ENCODE results near the gene ALOX5AP.
"Not testable (repeated sequence)": the region's sequence is repeated elsewhere in the genome, so short reads cannot be mapped to it uniquely, and the experiment has no call there.

The ALOX5AP gene

DNA sequence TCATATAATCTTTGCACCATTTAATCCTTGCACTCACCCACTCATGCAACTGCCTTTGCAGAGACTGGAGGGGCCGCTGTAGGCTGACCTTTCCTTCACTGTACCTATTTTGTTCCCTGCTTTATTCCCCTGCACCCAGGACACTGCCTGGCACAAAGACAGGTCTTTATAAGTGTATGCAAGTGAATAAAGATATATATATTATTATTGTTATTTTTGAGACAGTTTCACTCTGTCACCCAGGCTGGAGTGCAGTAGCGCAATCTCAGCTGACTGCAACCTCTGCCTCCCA lies 3.8 kb downstream of the ALOX5AP start:
- DNase-seq, result no peak

GRCh38 chr13:30739761-30740642 lies 4.7 kb downstream of the ALOX5AP start:
- no peak for DNase-seq

GRCh38 chr13:30742901-30743300 lies 7.6 kb downstream of the ALOX5AP start:
- no peak for DNase-seq

DNA sequence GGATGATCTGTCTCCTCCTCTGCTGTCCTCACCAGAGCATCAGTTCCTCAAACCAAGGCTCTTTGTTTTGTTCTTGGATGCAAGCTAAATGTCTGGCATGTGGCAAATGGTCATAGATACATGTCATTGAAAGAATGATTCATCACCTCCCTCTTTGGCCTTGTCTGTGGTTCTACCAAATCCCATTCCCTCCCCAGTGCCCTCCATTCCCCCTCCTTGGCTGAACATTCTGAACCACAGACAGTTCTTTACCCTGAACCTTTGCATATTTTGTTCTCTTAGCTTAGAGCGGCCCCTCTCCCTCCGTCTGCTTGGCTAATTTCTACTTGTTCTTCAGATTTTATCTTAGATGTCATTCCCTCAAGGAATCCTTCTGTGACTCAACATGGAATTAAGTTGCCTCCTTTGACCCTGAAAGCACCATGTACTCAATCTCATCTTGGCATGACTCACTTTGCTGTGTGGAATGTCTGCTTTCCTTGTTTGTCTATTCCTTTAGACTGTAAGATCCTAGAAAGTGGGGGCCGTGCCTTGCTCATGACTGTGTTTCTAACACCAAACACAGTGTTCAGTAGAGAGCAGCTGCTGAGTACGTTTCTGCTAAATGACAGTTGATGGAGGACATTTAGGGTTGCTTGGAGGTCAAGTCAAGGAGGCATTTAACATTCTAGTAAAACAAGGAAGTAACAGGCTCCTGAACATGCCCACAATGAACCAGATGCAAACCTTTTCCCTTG lies 8.1 kb downstream of the ALOX5AP start:
- no peak for DNase-seq

GRCh38 chr13:30744056-30744680 lies 8.8 kb downstream of the ALOX5AP start:
- DNase-seq, result no peak

- no peak for DNase-seq
Measured at GRCh38 chr13:30744681-30745077, 9.3 kb downstream of the ALOX5AP start.

GRCh38 chr13:30745906-30746686 lies 10.8 kb downstream of the ALOX5AP start:
- DNase-seq, result no peak

DNA sequence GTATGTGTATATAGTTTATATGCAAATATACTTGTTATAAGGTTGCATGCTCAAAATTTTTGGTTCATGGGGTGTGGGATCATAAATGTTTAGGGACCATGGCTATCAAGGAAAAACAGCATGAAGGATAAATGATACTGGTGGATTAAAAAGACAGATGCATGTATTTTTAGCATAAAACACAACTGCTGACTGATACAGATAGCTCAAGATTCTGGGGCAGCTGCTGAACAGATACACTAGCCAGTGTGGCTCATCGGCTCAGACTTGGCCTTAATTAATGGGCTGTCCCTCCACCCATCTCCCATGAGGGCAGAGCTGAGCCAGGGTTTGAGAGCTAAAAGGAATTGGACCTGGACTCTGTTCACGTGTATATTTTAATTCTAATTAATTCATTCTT lies 11.4 kb downstream of the ALOX5AP start:
- DNase-seq, result no peak

GRCh38 chr13:30747845-30748244 lies 12.5 kb downstream of the ALOX5AP start:
- DNase-seq, result not testable (repeated sequence)

- no peak for DNase-seq
Measured at GRCh38 chr13:30748717-30749116, 13.4 kb downstream of the ALOX5AP start.

GRCh38 chr13:30750036-30750435 lies 14.7 kb downstream of the ALOX5AP start:
- no peak for DNase-seq

GRCh38 chr13:30751183-30751933 lies 16.0 kb downstream of the ALOX5AP start:
- DNase-seq, result no peak

- no peak for DNase-seq
Measured at GRCh38 chr13:30752201-30752797, 17.0 kb downstream of the ALOX5AP start.

DNA sequence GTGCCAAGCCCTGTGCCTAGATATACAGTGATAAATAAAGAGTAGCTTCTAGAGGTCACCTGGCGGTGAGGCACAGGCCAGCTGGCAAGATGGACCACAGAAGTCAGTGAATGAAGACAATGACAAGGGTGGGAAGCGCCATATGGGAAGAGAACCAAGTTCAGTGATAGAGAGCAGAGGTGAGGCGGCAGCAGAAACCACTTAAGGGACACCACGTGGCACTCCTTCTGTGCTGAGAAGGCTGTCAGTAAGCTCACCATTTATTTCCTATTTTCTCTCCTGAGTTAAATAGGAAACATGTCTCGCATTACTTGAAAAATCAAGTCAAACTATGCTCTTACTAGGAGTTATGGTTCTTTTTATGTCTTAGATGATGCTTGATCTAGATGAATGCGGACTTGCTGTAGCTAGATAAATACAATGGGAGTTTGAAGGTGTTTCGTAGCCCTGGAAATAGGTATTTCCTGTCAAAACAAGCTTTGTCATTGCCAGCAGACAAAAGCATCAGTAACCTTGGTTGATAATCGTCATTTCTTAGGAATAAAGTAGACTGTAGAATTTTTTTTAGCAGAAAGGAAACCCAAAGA lies 17.8 kb downstream of the ALOX5AP start:
- DNase-seq, result no peak

- no peak for DNase-seq
Measured at GRCh38 chr13:30755678-30756077, 20.3 kb downstream of the ALOX5AP start.

GRCh38 chr13:30757026-30757742 lies 21.8 kb downstream of the ALOX5AP start:
- no peak for DNase-seq

- DNase-seq, result no peak
Measured at GRCh38 chr13:30759748-30760147, 24.4 kb downstream of the ALOX5AP start.

DNA sequence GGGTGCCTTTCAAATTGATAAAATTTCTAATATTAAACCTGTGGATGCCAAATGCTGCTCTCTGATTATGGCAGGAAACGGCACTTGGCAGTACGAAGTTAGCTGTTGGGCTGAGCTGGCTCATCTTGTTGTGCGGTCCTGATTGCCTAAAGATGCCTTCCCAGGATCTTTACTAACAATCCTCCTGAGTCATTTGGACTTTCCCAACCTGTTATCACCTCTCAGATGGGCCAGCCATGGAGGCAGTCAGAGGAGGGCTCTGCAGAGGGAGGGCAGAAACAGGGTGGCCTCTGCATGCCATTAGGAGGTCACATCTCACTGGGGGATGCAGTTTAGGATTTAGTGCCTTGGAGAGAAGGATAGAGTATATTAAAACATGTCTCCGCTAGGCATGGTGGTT lies 27.3 kb downstream of the ALOX5AP start:
- no peak for DNase-seq

GRCh38 chr13:30763786-30764413 lies 28.6 kb downstream of the ALOX5AP start:
- no peak for DNase-seq

GRCh38 chr13:30766231-30766630 lies 30.9 kb downstream of the ALOX5AP start:
- DNase-seq, result no peak
